Measurements from ENCODE around the gene HES5. TPM values are rescaled to one million over a fixed set of nuclear protein-coding genes. Genes with fewer than 3 reads are reported as not detected.
"Not testable (repeated sequence)": the region's sequence is repeated elsewhere in the genome, so short reads cannot be mapped to it uniquely, and the experiment has no call there.

Gene HES5
- total and polyA plus RNA-seq, 4 donors: 0.36 to 2.1 TPM; not detected in 2

GRCh38 chr1:2569703-2570102 is 39.6 kb upstream of the HES5 start:
- DNase-seq; H3K27me3 ChIP-seq (ENCODE audit: control insufficient read depth in 1 of 2, insufficient read depth in 2 of 2, low read length in 1 of 2); H3K9me3 ChIP-seq (ENCODE audit: control insufficient read depth, low read length); H3K4me3 ChIP-seq (ENCODE audit: low read length in 2 of 2); H3K27ac ChIP-seq (ENCODE audit: low read depth in 1 of 2, low read length in 2 of 2); H3K36me3 ChIP-seq (ENCODE audit: control insufficient read depth in 1 of 2, insufficient read depth in 2 of 2, low read length in 1 of 2); H3K4me1 ChIP-seq (ENCODE audit: control insufficient read depth in 1 of 2, insufficient read depth in 2 of 2, low read length in 2 of 2); ATAC-seq (ENCODE audit: low FRiP score); intact Hi-C loops (cut with DNase I): not testable (repeated sequence)
- 81 to 86% methylated on average over 13 of the region's 13 CpGs for WGBS, 2 donors

- WGBS, 2 donors: 78% methylated on average over 14 to 17 of the region's 17 CpGs
- intact Hi-C loops (cut with DNase I): no loop called here
- no peak overlapping the region for H3K27ac ChIP-seq (ENCODE audit: low read depth in 1 of 2, low read length in 2 of 2)
- H3K27me3 ChIP-seq (ENCODE audit: control insufficient read depth in 1 of 2, insufficient read depth in 2 of 2, low read length in 1 of 2): no peaks in the 10 kb centered on the region
- H3K4me1 ChIP-seq (ENCODE audit: control insufficient read depth in 1 of 2, insufficient read depth in 2 of 2, low read length in 2 of 2): no peaks in the 10 kb centered on the region
- no peak for DNase-seq
- peaks cover 3% of the 10 kb centered on the region for H3K9me3 ChIP-seq (ENCODE audit: control insufficient read depth, low read length)
- no peak overlapping the region for H3K4me3 ChIP-seq (ENCODE audit: low read length in 2 of 2)
- no peaks in the 10 kb centered on the region for H3K36me3 ChIP-seq (ENCODE audit: control insufficient read depth in 1 of 2, insufficient read depth in 2 of 2, low read length in 1 of 2)
- ATAC-seq (ENCODE audit: low FRiP score): no peak
Observed at GRCh38 chr1:2569060-2569459, 39.0 kb upstream of the HES5 start.

GRCh38 chr1:2568187-2568816 is 38.2 kb upstream of the HES5 start:
- H3K4me3 ChIP-seq (ENCODE audit: low read length in 2 of 2); H3K4me1 ChIP-seq (ENCODE audit: control insufficient read depth in 1 of 2, insufficient read depth in 2 of 2, low read length in 2 of 2); H3K9me3 ChIP-seq (ENCODE audit: control insufficient read depth, low read length); H3K27ac ChIP-seq (ENCODE audit: low read depth in 1 of 2, low read length in 2 of 2); H3K36me3 ChIP-seq (ENCODE audit: control insufficient read depth in 1 of 2, insufficient read depth in 2 of 2, low read length in 1 of 2); H3K27me3 ChIP-seq (ENCODE audit: control insufficient read depth in 1 of 2, insufficient read depth in 2 of 2, low read length in 1 of 2); intact Hi-C loops (cut with DNase I); DNase-seq: not testable (repeated sequence)
- peak; percentile 4 for ATAC-seq (ENCODE audit: low FRiP score)
- WGBS, 2 donors: 55 to 60% methylated on average over 5 to 14 of the region's 17 CpGs

- H3K4me3 ChIP-seq (ENCODE audit: low read length in 2 of 2): no peak overlapping the region
- ATAC-seq (ENCODE audit: low FRiP score) (no peak), DNase-seq (no peak)
- no peak overlapping the region for H3K27ac ChIP-seq (ENCODE audit: low read depth in 1 of 2, low read length in 2 of 2)
- H3K27me3 ChIP-seq (ENCODE audit: control insufficient read depth in 1 of 2, insufficient read depth in 2 of 2, low read length in 1 of 2): no peaks in the 10 kb centered on the region
- H3K9me3 ChIP-seq (ENCODE audit: control insufficient read depth, low read length): no peaks in the 10 kb centered on the region
- 84 to 88% methylated on average over 14 to 16 of the region's 16 CpGs for WGBS, 2 donors
- intact Hi-C loops (cut with DNase I): no loop called here
- H3K36me3 ChIP-seq (ENCODE audit: control insufficient read depth in 1 of 2, insufficient read depth in 2 of 2, low read length in 1 of 2): no peaks in the 10 kb centered on the region
- H3K4me1 ChIP-seq (ENCODE audit: control insufficient read depth in 1 of 2, insufficient read depth in 2 of 2, low read length in 2 of 2): no peaks in the 10 kb centered on the region
Observed at GRCh38 chr1:2567083-2567679, 37.1 kb upstream of the HES5 start.

DNA sequence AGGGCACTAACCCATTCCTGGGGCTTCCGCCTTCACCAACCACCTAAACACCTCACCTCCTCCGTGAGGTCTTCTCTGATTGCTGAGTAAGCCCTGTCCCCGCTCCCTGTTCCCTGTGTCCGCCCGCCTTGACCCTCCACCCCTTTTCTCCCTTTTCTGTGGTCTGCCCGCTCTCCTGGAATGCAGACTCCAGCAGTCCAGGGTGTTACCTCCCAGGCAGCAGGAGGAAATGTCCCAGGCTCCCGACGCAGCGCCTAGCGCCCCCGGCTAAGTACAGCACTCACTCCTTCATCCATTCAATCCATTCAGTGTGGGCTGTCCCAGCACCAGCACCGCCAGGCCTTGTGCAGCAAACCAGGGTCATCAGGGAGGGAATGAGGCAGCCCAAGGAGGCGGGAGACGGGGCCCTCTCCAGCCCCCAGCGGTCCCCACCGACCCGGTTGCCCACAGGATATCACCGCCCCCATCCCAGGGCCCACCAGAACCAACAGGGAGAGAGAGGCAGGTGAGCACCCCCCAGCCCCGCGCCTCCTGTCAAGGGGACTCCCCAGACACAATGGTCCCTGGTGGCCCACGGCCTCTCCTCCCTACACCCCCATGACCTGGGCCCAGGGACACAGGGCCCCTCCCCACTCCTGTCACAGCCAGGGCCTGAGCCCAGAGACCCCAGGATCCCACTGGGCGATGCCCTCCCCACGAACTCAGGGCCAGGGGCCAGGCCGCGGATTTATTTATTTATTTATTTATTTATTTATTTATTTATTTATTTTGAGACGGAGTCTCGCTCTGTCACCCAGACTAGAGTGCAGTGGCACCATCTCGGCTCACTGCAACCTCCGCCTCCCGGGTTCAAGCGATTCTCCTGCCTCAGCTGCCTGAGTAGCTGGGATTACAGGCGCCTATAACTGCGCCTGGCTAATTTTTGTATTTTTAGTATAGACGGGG is 36.3 kb upstream of the HES5 start:
- no peak for ATAC-seq (ENCODE audit: low FRiP score)
- WGBS, 2 donors: 72 to 80% methylated on average over 34 of the region's 34 CpGs
- intact Hi-C loops (cut with DNase I): no loop called here
- Histone ChIP-seq H3K27me3 (ENCODE audit: control insufficient read depth in 1 of 2, insufficient read depth in 2 of 2, low read length in 1 of 2) (no peaks in the 10 kb centered on the region), H3K36me3 (ENCODE audit: control insufficient read depth in 1 of 2, insufficient read depth in 2 of 2, low read length in 1 of 2) (no peaks in the 10 kb centered on the region), H3K27ac (ENCODE audit: low read depth in 1 of 2, low read length in 2 of 2) (no peak overlapping the region), H3K4me1 (ENCODE audit: control insufficient read depth in 1 of 2, insufficient read depth in 2 of 2, low read length in 2 of 2) (no peaks in the 10 kb centered on the region), H3K4me3 (ENCODE audit: low read length in 2 of 2) (no peak overlapping the region), H3K9me3 (ENCODE audit: control insufficient read depth, low read length) (no peaks in the 10 kb centered on the region)
- no peak for DNase-seq

DNA sequence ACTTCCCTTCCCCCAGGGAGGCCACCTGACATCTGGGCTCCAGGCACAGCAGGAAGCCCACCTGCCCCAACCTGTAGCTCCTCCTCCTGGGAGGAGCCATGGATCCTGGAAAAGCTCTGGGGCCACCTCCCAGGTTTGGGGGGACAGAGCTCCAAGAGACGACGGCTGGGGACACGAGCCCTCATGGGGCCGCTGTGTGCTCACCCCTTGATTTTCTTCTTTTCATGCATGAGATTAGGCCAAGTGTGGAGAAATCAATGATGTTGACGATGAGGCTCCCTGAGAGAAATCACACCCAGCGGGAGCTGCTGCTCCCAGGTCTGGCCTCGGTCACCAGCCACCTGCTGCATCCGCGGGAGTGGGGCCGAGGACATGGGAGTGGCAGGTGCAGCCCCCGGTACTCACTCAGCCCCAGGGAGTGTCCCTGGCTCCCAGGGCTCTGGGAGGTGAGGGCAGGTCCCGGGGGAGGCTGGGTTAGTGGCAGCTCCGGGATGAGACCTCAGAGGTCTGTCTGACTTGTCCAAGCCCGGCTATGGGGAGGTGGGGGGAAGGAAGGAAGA is 34.8 kb upstream of the HES5 start:
- no peaks in the 10 kb centered on the region for H3K36me3 ChIP-seq (ENCODE audit: control insufficient read depth in 1 of 2, insufficient read depth in 2 of 2, low read length in 1 of 2)

DNA sequence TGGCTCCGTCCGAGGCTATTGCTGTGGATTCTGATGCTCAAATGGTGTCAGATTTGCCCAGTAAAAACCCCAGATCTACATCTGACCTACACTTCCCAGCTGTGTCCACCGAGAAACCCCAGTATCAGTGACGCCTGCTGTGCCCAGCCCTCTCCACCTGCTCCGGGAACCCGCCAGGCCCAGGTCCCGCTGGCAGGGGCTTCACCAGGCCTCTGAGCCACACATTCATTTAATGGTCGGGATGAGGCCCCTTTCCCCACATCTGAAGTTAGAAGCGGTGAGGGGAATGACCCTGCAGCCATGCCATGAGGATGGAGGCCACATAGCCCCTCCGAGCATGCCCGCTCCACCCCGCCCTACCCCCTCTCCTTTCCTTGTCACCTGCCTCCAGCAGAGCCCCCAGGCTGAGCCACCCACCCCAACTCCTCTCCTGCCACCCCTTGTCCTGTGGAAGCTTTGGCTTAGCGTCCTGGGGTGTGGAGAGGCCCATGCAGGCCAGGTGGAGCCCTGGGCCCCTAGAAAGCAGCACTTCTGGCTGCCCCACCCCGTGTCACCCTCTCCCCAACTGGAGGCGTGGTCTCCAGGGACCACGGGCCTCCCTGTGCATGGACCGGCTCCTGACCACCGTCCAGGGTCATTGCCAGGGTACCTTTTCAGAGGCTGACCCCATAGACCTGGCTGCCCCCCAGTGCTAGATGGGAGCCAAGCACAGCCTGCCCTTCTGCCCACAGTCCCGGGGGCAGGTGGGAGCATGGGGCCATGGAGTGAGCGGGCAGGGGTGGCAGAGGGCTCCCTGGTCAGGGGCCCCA is 34.1 kb upstream of the HES5 start:
- intact Hi-C loops (cut with DNase I): no loop called here
- Histone ChIP-seq H3K27me3 (ENCODE audit: control insufficient read depth in 1 of 2, insufficient read depth in 2 of 2, low read length in 1 of 2) (no peaks in the 10 kb centered on the region), H3K4me3 (ENCODE audit: low read length in 2 of 2) (no peak overlapping the region), H3K27ac (ENCODE audit: low read depth in 1 of 2, low read length in 2 of 2) (no peak overlapping the region), H3K4me1 (ENCODE audit: control insufficient read depth in 1 of 2, insufficient read depth in 2 of 2, low read length in 2 of 2) (no peaks in the 10 kb centered on the region), H3K36me3 (ENCODE audit: control insufficient read depth in 1 of 2, insufficient read depth in 2 of 2, low read length in 1 of 2) (no peaks in the 10 kb centered on the region), H3K9me3 (ENCODE audit: control insufficient read depth, low read length) (no peaks in the 10 kb centered on the region)
- ATAC-seq (ENCODE audit: low FRiP score): no peak
- DNase-seq: no peak
- WGBS, 2 donors: 83 to 88% methylated on average over 20 of the region's 20 CpGs

More for the DNA sequence above, 34.8 kb upstream of the HES5 start:
- DNase-seq (no peak), ATAC-seq (ENCODE audit: low FRiP score) (no peak)
- Histone ChIP-seq H3K4me3 (ENCODE audit: low read length in 2 of 2) (no peak overlapping the region), H3K4me1 (ENCODE audit: control insufficient read depth in 1 of 2, insufficient read depth in 2 of 2, low read length in 2 of 2) (no peaks in the 10 kb centered on the region), H3K27me3 (ENCODE audit: control insufficient read depth in 1 of 2, insufficient read depth in 2 of 2, low read length in 1 of 2) (no peaks in the 10 kb centered on the region), H3K9me3 (ENCODE audit: control insufficient read depth, low read length) (no peaks in the 10 kb centered on the region), H3K27ac (ENCODE audit: low read depth in 1 of 2, low read length in 2 of 2) (no peak overlapping the region)
- WGBS, 2 donors: 59 to 63% methylated on average over 14 of the region's 14 CpGs
- intact Hi-C loops (cut with DNase I): no loop called here

GRCh38 chr1:2563205-2563604 is 33.1 kb upstream of the HES5 start:
- WGBS, 2 donors: 91 to 92% methylated on average over 17 to 18 of the region's 18 CpGs
- ATAC-seq (ENCODE audit: low FRiP score) (no peak), DNase-seq (no peak)
- Histone ChIP-seq H3K4me1 (ENCODE audit: control insufficient read depth in 1 of 2, insufficient read depth in 2 of 2, low read length in 2 of 2) (no peaks in the 10 kb centered on the region), H3K36me3 (ENCODE audit: control insufficient read depth in 1 of 2, insufficient read depth in 2 of 2, low read length in 1 of 2) (no peaks in the 10 kb centered on the region), H3K27ac (ENCODE audit: low read depth in 1 of 2, low read length in 2 of 2) (no peak overlapping the region), H3K27me3 (ENCODE audit: control insufficient read depth in 1 of 2, insufficient read depth in 2 of 2, low read length in 1 of 2) (no peaks in the 10 kb centered on the region), H3K4me3 (ENCODE audit: low read length in 2 of 2) (no peak overlapping the region), H3K9me3 (ENCODE audit: control insufficient read depth, low read length) (no peaks in the 10 kb centered on the region)
- intact Hi-C loops (cut with DNase I): no loop called here
